G401 (cell line): ENCODE results near the gene SIM2. TPM values are rescaled to one million over a fixed set of nuclear protein-coding genes. Genes with fewer than 3 reads are reported as not detected.

Experiments used
- DNase-seq: peaks from one replicate; pipeline ENCODE4 v3.0.0-alpha.2; 2015; ENCODE audit warnings: low spot score
- in situ Hi-C: cut with HindIII; loops from 2 replicates; pipeline ENCODE4 v1.10.0; 2016; ENCODE audit warnings: low sequenced_read_pairs, mixed read lengths
- total RNA-seq: library from RNA; depleted of rRNA; stranded (reverse); fragments of >200 nt; shearing (Covaris generic); gene quantifications from 2 replicates; pipeline ENCODE4 v1.2.3, GENCODE V29; 2014

Gene SIM2
- total RNA-seq, 1 experiment from 2014 or later = 4.7 TPM

- in situ Hi-C loops = no loop called here
- DNase-seq = no peak
Observed at GRCh38 chr21:36708286-36709029, 9.5 kb downstream of the SIM2 start.

GRCh38 chr21:36709030-36709867 lies 10.3 kb downstream of the SIM2 start:
- in situ Hi-C loops = no loop called here
- DNase-seq = no peak

GRCh38 chr21:36709868-36710728 lies 11.2 kb downstream of the SIM2 start:
- in situ Hi-C loops = no loop called here
- DNase-seq = no peak

- DNase-seq = no peak
- in situ Hi-C loops = no loop called here
Observed at GRCh38 chr21:36710729-36711048, 11.8 kb downstream of the SIM2 start.

- no peak for DNase-seq
- in situ Hi-C loops = no loop called here
Observed at GRCh38 chr21:36713746-36714145, 14.8 kb downstream of the SIM2 start.

GRCh38 chr21:36716387-36716786 lies 17.5 kb downstream of the SIM2 start:
- no peak for DNase-seq
- in situ Hi-C loops = no loop called here

GRCh38 chr21:36716836-36717235 lies 17.9 kb downstream of the SIM2 start:
- DNase-seq = no peak
- in situ Hi-C loops = no loop called here

- DNase-seq = no peak
- in situ Hi-C loops = no loop called here
Observed at GRCh38 chr21:36717976-36718375, 19.1 kb downstream of the SIM2 start.

- DNase-seq = no peak
- in situ Hi-C loops = no loop called here
Observed at GRCh38 chr21:36718951-36719501, 20.1 kb downstream of the SIM2 start.

- in situ Hi-C loops = loop anchor here (10.0 kb wide), 1 partner anchor 225 kb away; no protein-coding TSS in a partner anchor
- DNase-seq = no peak
Observed at GRCh38 chr21:36719614-36720013, 20.7 kb downstream of the SIM2 start.

- in situ Hi-C loops = loop anchor here (10.0 kb wide), 1 partner anchor 223 kb away; no protein-coding TSS in a partner anchor
- DNase-seq = no peak
Observed at GRCh38 chr21:36721817-36722216, 22.9 kb downstream of the SIM2 start.

GRCh38 chr21:36722370-36723368 lies 23.8 kb downstream of the SIM2 start:
- in situ Hi-C loops = loop anchor here (10.0 kb wide), 1 partner anchor 222 kb away; no protein-coding TSS in a partner anchor
- no peak for DNase-seq

GRCh38 chr21:36723371-36723881 lies 24.5 kb downstream of the SIM2 start:
- DNase-seq = no peak

GRCh38 chr21:36724660-36725059 lies 25.7 kb downstream of the SIM2 start:
- in situ Hi-C loops = loop anchor here (10.0 kb wide), 1 partner anchor 220 kb away; no protein-coding TSS in a partner anchor
- no peak for DNase-seq

More at GRCh38 chr21:36723371-36723881, 24.5 kb downstream of the SIM2 start:
- in situ Hi-C loops = loop anchor here (10.0 kb wide), 1 partner anchor 221 kb away; no protein-coding TSS in a partner anchor

- in situ Hi-C loops = loop anchor here (10.0 kb wide), 1 partner anchor 219 kb away; no protein-coding TSS in a partner anchor
- DNase-seq = no peak
Observed at GRCh38 chr21:36725793-36726386, 27.0 kb downstream of the SIM2 start.

GRCh38 chr21:36727866-36728265 lies 29.0 kb downstream of the SIM2 start:
- no peak for DNase-seq
- in situ Hi-C loops = loop anchor here (10.0 kb wide), 1 partner anchor 217 kb away; no protein-coding TSS in a partner anchor
